ENCODE measurements around the gene GLS2.

- TF ChIP-seq POLR2A (IDR thresholded peaks at IDR 0.05), result no peak
- no peak for TF ChIP-seq CTCF (IDR thresholded peaks at IDR 0.05 in 8 of 11, conservative IDR thresholded peaks at IDR 0.05 in 3 of 11)
- no peak for TF ChIP-seq POLR2AphosphoS5 (IDR thresholded peaks at IDR 0.05)
Observed at GRCh38 chr12:56479625-56480024, 8.3 kb downstream of the GLS2 start.
